ENCODE results near the gene FAM117B.
"Not testable (repeated sequence)": the region's sequence is repeated elsewhere in the genome, so short reads cannot be mapped to it uniquely, and the experiment has no call there.

The FAM117B gene

DNA sequence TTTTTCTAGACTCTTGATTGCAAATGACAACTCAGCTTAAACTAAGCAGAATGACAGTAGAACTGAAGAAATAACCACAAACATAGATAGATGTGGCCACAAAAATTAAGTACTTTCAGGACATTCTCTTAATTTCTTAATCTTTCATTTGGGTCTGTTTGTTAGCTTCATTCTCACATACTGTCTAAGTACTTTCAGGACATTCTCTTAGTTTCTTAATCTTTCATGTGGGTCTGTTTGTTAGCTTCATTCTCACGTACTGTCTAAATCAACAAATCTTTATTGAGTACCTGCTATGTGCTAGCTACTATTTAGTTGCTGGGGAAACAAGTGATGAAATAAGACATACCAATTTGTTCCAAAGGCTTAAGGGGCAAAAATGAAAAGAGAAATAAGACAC, 35.1 kb downstream of the FAM117B start:
- TF ChIP-seq YY1 (IDR thresholded peaks at IDR 0.05; ENCODE audit: insufficient read depth, insufficient read length) (no peak), SUZ12 (IDR thresholded peaks at IDR 0.05; ENCODE audit: extremely low read depth, insufficient read depth, insufficient read length) (no peak), ZNF274 (IDR thresholded peaks at IDR 0.05; ENCODE audit: low read depth, low read length) (no peak)
- Histone ChIP-seq H3K9me3 (ENCODE audit: insufficient read depth, low read length) (no peaks in the 10 kb centered on the region), H3K36me3 (ENCODE audit: insufficient read depth, insufficient read length, low read length) (no peaks in the 10 kb centered on the region), H3K27me3 (ENCODE audit: insufficient read depth, insufficient read length) (no peaks in the 10 kb centered on the region), H3K4me1 (ENCODE audit: insufficient read depth, insufficient read length) (no peaks in the 10 kb centered on the region), H3K9ac (ENCODE audit: insufficient read length, low read depth) (no peak overlapping the region), H3K4me3 (ENCODE audit: insufficient read length, low read depth) (no peak overlapping the region)
- no peak for DNase-seq (ENCODE audit: low read depth, low spot score)

DNA sequence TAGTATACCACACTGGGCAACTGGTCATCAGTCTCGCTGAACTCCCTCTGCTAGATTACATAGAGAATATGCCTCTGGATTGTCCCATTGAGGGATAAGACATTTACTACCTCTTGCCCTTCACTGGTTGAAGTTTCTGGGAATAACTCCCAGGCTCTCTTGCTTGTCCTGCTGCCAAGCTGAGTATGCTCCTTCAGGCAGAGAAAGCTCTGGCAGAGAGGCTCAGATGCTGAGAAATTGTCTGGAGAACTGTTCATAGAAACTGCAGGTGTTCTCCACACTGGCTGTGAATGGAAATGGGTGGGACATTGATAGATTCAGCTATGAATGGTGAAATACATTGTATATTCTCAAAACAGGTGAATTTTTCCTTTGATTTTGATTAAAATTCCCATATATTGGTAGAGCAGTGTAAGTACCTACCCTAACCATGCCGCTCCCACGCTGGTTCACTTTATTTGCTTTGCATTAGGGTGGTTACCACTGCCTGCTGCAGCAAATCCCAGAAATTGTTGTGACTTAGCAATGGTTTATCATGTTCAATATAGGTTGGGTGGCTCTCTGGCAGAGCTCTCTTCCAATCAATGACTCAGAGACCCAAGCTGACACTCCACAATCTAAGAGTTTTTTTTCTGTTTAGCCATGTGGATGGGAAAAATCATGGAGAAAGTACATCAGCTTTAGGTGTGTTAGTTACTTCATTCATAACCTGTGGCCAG, 36.7 kb downstream of the FAM117B start:
- no peak overlapping the region for H3K4me3 ChIP-seq (ENCODE audit: insufficient read length, low read depth)
- no peaks in the 10 kb centered on the region for H3K9me3 ChIP-seq (ENCODE audit: insufficient read depth, low read length)
- H3K9ac ChIP-seq (ENCODE audit: insufficient read length, low read depth): no peak overlapping the region
- H3K4me1 ChIP-seq (ENCODE audit: insufficient read depth, insufficient read length): no peaks in the 10 kb centered on the region
- H3K36me3 ChIP-seq (ENCODE audit: insufficient read depth, insufficient read length, low read length): no peaks in the 10 kb centered on the region
- DNase-seq (ENCODE audit: low read depth, low spot score): no peak
- H3K27me3 ChIP-seq (ENCODE audit: insufficient read depth, insufficient read length): no peaks in the 10 kb centered on the region
- TF ChIP-seq ZNF274 (IDR thresholded peaks at IDR 0.05; ENCODE audit: low read depth, low read length) (no peak), YY1 (IDR thresholded peaks at IDR 0.05; ENCODE audit: insufficient read depth, insufficient read length) (no peak), SUZ12 (IDR thresholded peaks at IDR 0.05; ENCODE audit: extremely low read depth, insufficient read depth, insufficient read length) (no peak)

DNA sequence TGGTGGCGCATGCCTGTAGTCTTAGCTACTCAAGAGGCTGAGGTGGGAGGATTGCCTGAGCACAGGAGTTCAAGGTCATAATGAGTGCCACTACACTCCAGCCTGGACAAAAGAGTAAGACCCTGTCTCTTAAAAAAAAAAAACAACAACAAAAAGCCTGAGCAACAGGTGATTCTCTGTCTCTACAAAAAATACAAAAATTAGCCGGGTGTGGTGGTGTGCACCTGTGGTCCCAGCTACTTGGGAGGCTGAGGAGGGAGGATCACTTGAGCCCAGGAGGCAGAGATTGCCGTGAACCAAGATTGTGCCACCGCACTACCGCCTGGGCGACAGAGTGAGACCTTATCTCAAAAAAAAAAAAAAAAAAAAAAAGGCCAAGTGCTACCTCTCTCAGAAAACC, 40.3 kb downstream of the FAM117B start:
- not testable (repeated sequence) for H3K9me3 ChIP-seq (ENCODE audit: insufficient read depth, low read length); H3K27me3 ChIP-seq (ENCODE audit: insufficient read depth, insufficient read length); DNase-seq (ENCODE audit: low read depth, low spot score); H3K36me3 ChIP-seq (ENCODE audit: insufficient read depth, insufficient read length, low read length); H3K4me3 ChIP-seq (ENCODE audit: insufficient read length, low read depth); H3K4me1 ChIP-seq (ENCODE audit: insufficient read depth, insufficient read length); H3K9ac ChIP-seq (ENCODE audit: insufficient read length, low read depth)

DNA sequence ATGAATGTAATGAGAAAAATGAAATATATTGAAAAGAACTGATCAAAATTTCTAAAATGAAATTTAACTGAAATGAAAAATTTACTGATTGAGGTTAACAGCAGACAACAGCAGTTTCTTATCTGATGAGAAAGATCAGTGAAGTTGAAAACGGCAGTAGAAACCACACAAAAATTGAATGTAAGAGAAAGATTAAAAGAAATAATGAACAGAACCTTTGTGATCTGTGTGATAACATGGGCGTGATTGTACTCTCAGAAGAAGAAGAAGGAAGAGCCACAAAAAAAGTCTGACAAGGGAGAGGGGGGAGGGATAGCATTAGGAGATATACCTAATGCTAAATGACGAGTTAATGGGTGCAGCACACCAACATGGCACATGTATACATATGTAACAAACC, 45.2 kb downstream of the FAM117B start:
- Histone ChIP-seq H3K9me3 (ENCODE audit: insufficient read depth, low read length) (peaks cover 10% of the 10 kb centered on the region), H3K4me1 (ENCODE audit: insufficient read depth, insufficient read length) (no peaks in the 10 kb centered on the region)

GRCh38 chr2:202680512-202680911, 45.7 kb downstream of the FAM117B start:
- TF ChIP-seq ZNF274 (IDR thresholded peaks at IDR 0.05; ENCODE audit: low read depth, low read length) (no peak), SUZ12 (IDR thresholded peaks at IDR 0.05; ENCODE audit: extremely low read depth, insufficient read depth, insufficient read length) (no peak), YY1 (IDR thresholded peaks at IDR 0.05; ENCODE audit: insufficient read depth, insufficient read length) (no peak)
- no peaks in the 10 kb centered on the region for H3K4me1 ChIP-seq (ENCODE audit: insufficient read depth, insufficient read length)
- no peak for DNase-seq (ENCODE audit: low read depth, low spot score)
- no peak overlapping the region for H3K9ac ChIP-seq (ENCODE audit: insufficient read length, low read depth)
- H3K36me3 ChIP-seq (ENCODE audit: insufficient read depth, insufficient read length, low read length): no peaks in the 10 kb centered on the region
- H3K27me3 ChIP-seq (ENCODE audit: insufficient read depth, insufficient read length): no peaks in the 10 kb centered on the region
- H3K4me3 ChIP-seq (ENCODE audit: insufficient read length, low read depth): no peak overlapping the region
- H3K9me3 ChIP-seq (ENCODE audit: insufficient read depth, low read length): peaks cover 10% of the 10 kb centered on the region

More for the DNA sequence above, 45.2 kb downstream of the FAM117B start:
- Histone ChIP-seq H3K36me3 (ENCODE audit: insufficient read depth, insufficient read length, low read length) (no peaks in the 10 kb centered on the region), H3K27me3 (ENCODE audit: insufficient read depth, insufficient read length) (no peaks in the 10 kb centered on the region), H3K4me3 (ENCODE audit: insufficient read length, low read depth) (no peak overlapping the region), H3K9ac (ENCODE audit: insufficient read length, low read depth) (no peak overlapping the region)
- TF ChIP-seq ZNF274 (IDR thresholded peaks at IDR 0.05; ENCODE audit: low read depth, low read length) (no peak), YY1 (IDR thresholded peaks at IDR 0.05; ENCODE audit: insufficient read depth, insufficient read length) (no peak), SUZ12 (IDR thresholded peaks at IDR 0.05; ENCODE audit: extremely low read depth, insufficient read depth, insufficient read length) (no peak)
- no peak for DNase-seq (ENCODE audit: low read depth, low spot score)

DNA sequence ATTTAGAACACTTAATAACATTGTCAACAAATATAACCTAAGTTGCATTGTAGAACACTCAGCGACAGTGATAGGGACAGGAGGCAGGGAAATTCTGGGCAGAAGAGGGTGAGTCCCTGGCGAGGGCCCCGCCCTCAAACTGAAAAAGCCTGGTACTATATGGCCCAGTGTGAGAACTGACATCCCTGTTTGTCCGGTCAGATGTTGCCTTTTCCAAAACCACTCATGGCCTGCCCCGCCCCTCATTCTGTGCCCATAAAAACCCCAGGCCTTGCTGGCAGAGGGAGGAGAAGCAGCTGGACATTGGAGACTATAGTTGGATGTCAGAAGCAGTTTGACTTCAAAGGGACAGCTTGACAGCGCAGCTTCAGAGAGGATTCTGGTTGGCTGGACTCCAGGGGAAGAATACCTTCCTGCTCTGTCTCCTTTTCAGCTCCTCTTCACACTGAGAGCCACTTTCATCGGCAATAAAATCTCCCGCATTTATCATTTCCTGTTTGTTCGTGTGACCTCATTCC, 47.0 kb downstream of the FAM117B start:
- no peak for DNase-seq (ENCODE audit: low read depth, low spot score)
- H3K9me3 ChIP-seq (ENCODE audit: insufficient read depth, low read length): peaks cover 10% of the 10 kb centered on the region

DNA sequence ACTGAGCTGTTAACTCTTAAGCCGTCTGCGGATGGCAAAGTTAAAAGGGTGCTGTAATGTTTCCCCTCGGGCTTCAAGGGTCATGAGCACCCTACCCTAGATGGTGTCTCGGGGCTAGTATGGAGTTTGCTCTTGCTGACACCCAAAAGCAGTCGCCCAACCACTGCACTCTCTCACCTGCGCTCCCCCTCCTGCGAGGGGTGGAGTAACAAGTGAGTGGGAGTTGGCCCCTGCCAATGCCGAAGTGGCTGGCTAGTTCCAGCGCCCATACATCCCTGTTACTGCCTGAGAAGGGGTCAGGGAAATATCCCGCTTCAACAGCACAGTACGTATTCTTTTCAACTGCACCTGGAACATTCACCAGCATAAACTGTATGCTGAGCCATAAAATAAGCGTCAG, 47.5 kb downstream of the FAM117B start:
- H3K4me3 ChIP-seq (ENCODE audit: insufficient read length, low read depth): no peak overlapping the region
- H3K9me3 ChIP-seq (ENCODE audit: insufficient read depth, low read length): peaks cover 10% of the 10 kb centered on the region
- no peaks in the 10 kb centered on the region for H3K4me1 ChIP-seq (ENCODE audit: insufficient read depth, insufficient read length)
- no peaks in the 10 kb centered on the region for H3K36me3 ChIP-seq (ENCODE audit: insufficient read depth, insufficient read length, low read length)
- no peaks in the 10 kb centered on the region for H3K27me3 ChIP-seq (ENCODE audit: insufficient read depth, insufficient read length)
- no peak overlapping the region for H3K9ac ChIP-seq (ENCODE audit: insufficient read length, low read depth)
- TF ChIP-seq SUZ12 (IDR thresholded peaks at IDR 0.05; ENCODE audit: extremely low read depth, insufficient read depth, insufficient read length) (no peak), ZNF274 (IDR thresholded peaks at IDR 0.05; ENCODE audit: low read depth, low read length) (no peak), YY1 (IDR thresholded peaks at IDR 0.05; ENCODE audit: insufficient read depth, insufficient read length) (no peak)
- DNase-seq (ENCODE audit: low read depth, low spot score): no peak

More for the DNA sequence above, 47.0 kb downstream of the FAM117B start:
- TF ChIP-seq ZNF274 (IDR thresholded peaks at IDR 0.05; ENCODE audit: low read depth, low read length) (no peak), YY1 (IDR thresholded peaks at IDR 0.05; ENCODE audit: insufficient read depth, insufficient read length) (no peak), SUZ12 (IDR thresholded peaks at IDR 0.05; ENCODE audit: extremely low read depth, insufficient read depth, insufficient read length) (no peak)
- H3K27me3 ChIP-seq (ENCODE audit: insufficient read depth, insufficient read length): no peaks in the 10 kb centered on the region
- no peaks in the 10 kb centered on the region for H3K4me1 ChIP-seq (ENCODE audit: insufficient read depth, insufficient read length)
- H3K9ac ChIP-seq (ENCODE audit: insufficient read length, low read depth): no peak overlapping the region
- H3K36me3 ChIP-seq (ENCODE audit: insufficient read depth, insufficient read length, low read length): no peaks in the 10 kb centered on the region
- no peak overlapping the region for H3K4me3 ChIP-seq (ENCODE audit: insufficient read length, low read depth)

All from NT2/D1 (cell line).